ENCODE measurements around the gene ZNF592.

ZNF592 gene

GRCh38 chr15:84784262-84784661, 35.9 kb downstream of the ZNF592 start:
- no peak overlapping the region for H3K4me2 ChIP-seq (ENCODE audit: low read length)
- H2AFZ ChIP-seq (ENCODE audit: low read length): no peak overlapping the region
- TF ChIP-seq EZH2 (IDR thresholded peaks at IDR 0.05; ENCODE audit: borderline replicate concordance, low read length): no peak
- no peak for TF ChIP-seq CTCF (IDR thresholded peaks at IDR 0.05; ENCODE audit: low read length)
- H3K9me2 ChIP-seq (ENCODE audit: low read depth, low read length): no peaks in the 10 kb centered on the region
- no peaks in the 10 kb centered on the region for H3K27me3 ChIP-seq (ENCODE audit: insufficient read depth, low read length)
- H3F3A ChIP-seq (ENCODE audit: insufficient read depth, low read length): no peaks in the 10 kb centered on the region
- no peak overlapping the region for H3K9ac ChIP-seq (ENCODE audit: low read length)
- peaks cover 11% of the 10 kb centered on the region for H3K4me1 ChIP-seq (ENCODE audit: insufficient read depth, low read length, severe bottlenecking)
- H3K4me3 ChIP-seq (ENCODE audit: low read depth, low read length, poor library complexity, severe bottlenecking): no peak overlapping the region
- H3K36me3 ChIP-seq (ENCODE audit: insufficient read depth, low read length): peaks cover 79% of the 10 kb centered on the region
- peaks cover 21% of the 10 kb centered on the region for H3K79me2 ChIP-seq (ENCODE audit: insufficient read depth, low read length)
- no peak overlapping the region for H3K27ac ChIP-seq (ENCODE audit: low read depth, low read length, poor library complexity, severe bottlenecking)
- no peaks in the 10 kb centered on the region for H3K9me3 ChIP-seq (ENCODE audit: low read length)
- H4K20me1 ChIP-seq (ENCODE audit: insufficient read depth, low read length): no peaks in the 10 kb centered on the region

GRCh38 chr15:84785053-84785452, 36.7 kb downstream of the ZNF592 start:
- Histone ChIP-seq H3K4me1 (ENCODE audit: insufficient read depth, low read length, severe bottlenecking) (peaks cover 11% of the 10 kb centered on the region), H3K9me3 (ENCODE audit: low read length) (no peaks in the 10 kb centered on the region), H3K36me3 (ENCODE audit: insufficient read depth, low read length) (peaks cover 75% of the 10 kb centered on the region), H3K4me2 (ENCODE audit: low read length) (no peak overlapping the region), H3K79me2 (ENCODE audit: insufficient read depth, low read length) (peaks cover 18% of the 10 kb centered on the region), H3K27ac (ENCODE audit: low read depth, low read length, poor library complexity, severe bottlenecking) (peak overlapping the region; percentile 29), H3F3A (ENCODE audit: insufficient read depth, low read length) (no peaks in the 10 kb centered on the region), H3K9ac (ENCODE audit: low read length) (no peak overlapping the region), H3K4me3 (ENCODE audit: low read depth, low read length, poor library complexity, severe bottlenecking) (no peak overlapping the region), H2AFZ (ENCODE audit: low read length) (no peak overlapping the region), H3K9me2 (ENCODE audit: low read depth, low read length) (no peaks in the 10 kb centered on the region), H3K27me3 (ENCODE audit: insufficient read depth, low read length) (no peaks in the 10 kb centered on the region), H4K20me1 (ENCODE audit: insufficient read depth, low read length) (no peaks in the 10 kb centered on the region)
- TF ChIP-seq EZH2 (IDR thresholded peaks at IDR 0.05; ENCODE audit: borderline replicate concordance, low read length) (no peak), CTCF (IDR thresholded peaks at IDR 0.05; ENCODE audit: low read length) (no peak)

GRCh38 chr15:84788500-84788899, 40.1 kb downstream of the ZNF592 start:
- peaks cover 87% of the 10 kb centered on the region for H3K36me3 ChIP-seq (ENCODE audit: insufficient read depth, low read length)
- no peak overlapping the region for H3K4me3 ChIP-seq (ENCODE audit: low read depth, low read length, poor library complexity, severe bottlenecking)
- TF ChIP-seq CTCF (IDR thresholded peaks at IDR 0.05; ENCODE audit: low read length): no peak
- TF ChIP-seq EZH2 (IDR thresholded peaks at IDR 0.05; ENCODE audit: borderline replicate concordance, low read length): no peak
- H3K9me3 ChIP-seq (ENCODE audit: low read length): no peaks in the 10 kb centered on the region
- peaks cover 18% of the 10 kb centered on the region for H3K79me2 ChIP-seq (ENCODE audit: insufficient read depth, low read length)
- H3K9me2 ChIP-seq (ENCODE audit: low read depth, low read length): no peaks in the 10 kb centered on the region
- no peak overlapping the region for H2AFZ ChIP-seq (ENCODE audit: low read length)
- no peak overlapping the region for H3K4me2 ChIP-seq (ENCODE audit: low read length)
- H3K27ac ChIP-seq (ENCODE audit: low read depth, low read length, poor library complexity, severe bottlenecking): no peak overlapping the region
- H3K4me1 ChIP-seq (ENCODE audit: insufficient read depth, low read length, severe bottlenecking): peaks cover 11% of the 10 kb centered on the region
- no peaks in the 10 kb centered on the region for H3F3A ChIP-seq (ENCODE audit: insufficient read depth, low read length)
- H3K9ac ChIP-seq (ENCODE audit: low read length): no peak overlapping the region
- no peaks in the 10 kb centered on the region for H4K20me1 ChIP-seq (ENCODE audit: insufficient read depth, low read length)
- no peaks in the 10 kb centered on the region for H3K27me3 ChIP-seq (ENCODE audit: insufficient read depth, low read length)

Data from OCI-LY1 (cell line).